Measurements from ENCODE around the gene DLGAP4.
"Not testable (repeated sequence)": the region's sequence is repeated elsewhere in the genome, so short reads cannot be mapped to it uniquely, and the experiment has no call there.

The DLGAP4 gene

DNA sequence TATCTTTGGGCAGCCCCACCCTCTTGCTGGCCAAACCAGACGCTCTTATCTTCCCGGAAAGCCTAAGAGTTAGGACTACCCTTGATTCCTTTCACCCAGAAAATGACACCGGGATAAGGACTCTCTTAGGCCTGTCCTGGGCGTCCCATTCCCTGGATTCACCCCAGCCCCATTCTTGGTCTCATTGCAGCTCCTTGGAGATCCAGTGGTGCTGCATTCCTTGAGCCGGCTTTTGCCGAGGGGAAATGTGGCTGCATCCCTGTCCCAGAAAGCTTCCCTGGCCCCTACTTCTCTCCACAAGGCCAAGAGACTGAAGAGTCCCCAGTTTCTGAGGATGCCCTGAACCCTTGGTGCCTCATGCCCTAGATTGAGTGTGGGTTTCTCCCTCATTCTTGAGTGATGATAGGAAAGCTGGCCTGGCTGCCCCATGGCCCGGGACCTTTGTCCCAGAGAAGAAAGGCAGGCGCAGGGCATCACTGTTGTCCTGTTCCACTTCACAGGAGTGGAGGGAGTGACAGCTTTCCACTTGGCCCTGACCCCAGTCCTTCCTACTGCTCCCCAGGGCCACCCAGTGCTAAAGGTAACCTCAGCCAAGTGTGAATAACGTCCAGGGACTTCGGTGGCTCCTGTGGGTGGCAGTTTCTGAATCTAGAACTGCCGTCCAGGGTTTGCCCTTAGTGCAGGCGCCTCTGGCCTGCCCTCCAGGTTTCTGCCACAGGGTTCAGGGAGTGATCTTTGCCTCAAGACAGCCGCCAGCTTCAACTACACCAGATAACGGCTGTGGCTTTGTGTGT, 192.4 kb downstream of the DLGAP4 start:
- DNase-seq (ENCODE audit: low read depth) = no peak

DNA sequence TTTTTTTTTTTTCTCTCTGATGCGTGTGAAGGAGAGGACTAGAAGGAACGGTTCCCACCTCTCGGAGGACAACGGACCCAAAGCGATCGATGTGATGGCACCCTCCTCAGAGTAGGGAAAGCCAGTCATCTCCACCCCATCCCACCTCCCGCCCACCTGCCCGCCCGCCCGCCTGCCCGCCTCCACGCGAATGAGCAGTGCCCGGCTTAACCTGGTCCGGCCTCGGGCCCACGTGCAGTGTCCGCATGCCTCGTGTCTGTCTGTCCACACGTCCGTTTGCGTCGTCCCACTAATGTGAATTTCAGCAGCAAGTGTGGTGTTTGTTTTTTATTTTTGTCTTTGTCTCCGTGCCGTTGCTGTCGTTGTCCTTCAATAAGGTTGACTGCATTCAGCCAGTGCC, 193.1 kb downstream of the DLGAP4 start:
- DNase-seq (ENCODE audit: low read depth) = no peak

DNA sequence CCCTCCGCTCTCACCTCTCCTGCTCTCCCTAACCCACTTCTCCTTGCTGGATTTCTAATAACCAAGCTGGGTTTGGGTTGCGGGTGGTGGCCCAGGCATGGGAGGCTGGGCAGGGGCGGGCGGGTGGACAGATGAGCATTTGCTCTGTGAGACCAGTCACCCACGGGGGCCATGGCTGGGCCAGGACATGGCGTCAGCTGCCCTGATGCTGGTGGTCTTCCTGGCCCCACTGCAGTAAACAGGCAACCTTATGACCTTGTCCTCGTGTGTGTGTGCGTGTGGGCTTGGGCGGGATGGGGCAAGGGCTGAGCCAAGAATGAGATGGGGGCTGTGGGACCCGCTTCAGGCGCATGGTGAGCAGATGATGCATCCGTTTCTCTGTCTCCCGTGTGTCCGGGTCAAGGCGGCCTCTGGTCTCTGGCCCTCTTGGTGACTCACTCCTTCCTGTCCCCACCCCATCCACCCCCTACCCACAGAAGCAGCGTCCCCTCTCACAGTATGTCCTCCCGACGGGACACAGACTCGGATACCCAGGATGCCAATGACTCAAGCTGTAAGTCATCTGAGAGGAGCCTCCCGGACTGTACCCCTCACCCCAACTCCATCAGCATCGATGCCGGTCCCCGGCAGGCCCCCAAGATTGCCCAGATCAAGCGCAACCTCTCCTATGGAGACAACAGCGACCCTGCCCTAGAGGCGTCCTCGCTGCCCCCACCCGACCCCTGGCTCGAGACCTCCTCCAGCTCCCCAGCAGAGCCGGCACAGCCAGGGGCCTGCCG, 193.8 kb downstream of the DLGAP4 start:
- no peak for DNase-seq (ENCODE audit: low read depth)

DNA sequence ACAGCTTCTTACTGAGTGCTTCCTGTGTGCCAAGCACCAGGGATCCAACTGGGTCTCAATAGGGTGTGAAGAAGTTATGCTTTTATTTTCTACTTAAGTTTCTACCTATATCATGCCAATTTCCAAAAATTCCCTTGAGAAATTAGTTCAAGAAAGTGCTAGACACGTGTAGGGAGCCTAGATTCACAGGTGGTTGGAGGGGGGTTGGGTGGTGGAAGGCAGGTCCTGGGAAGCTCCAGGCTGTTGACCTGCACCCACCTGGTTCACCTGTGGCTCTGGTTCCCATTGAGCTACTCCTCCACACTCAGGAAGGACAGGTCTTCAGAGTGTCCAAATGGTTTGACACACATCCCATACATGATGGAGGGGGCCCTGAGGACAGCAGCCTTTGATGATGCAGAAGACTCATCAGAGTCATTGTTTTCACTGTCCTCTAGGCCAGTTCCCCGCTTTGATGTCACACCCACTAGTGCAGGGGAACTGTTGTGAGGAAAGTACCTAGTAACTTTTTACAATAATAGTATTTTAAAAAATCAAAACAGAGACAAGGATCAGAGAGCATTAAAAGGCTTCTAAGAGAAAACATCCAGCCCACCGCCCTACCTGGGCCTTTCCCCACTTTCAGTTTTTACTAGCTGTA, 195.3 kb downstream of the DLGAP4 start:
- DNase-seq (ENCODE audit: low read depth) = no peak

DNA sequence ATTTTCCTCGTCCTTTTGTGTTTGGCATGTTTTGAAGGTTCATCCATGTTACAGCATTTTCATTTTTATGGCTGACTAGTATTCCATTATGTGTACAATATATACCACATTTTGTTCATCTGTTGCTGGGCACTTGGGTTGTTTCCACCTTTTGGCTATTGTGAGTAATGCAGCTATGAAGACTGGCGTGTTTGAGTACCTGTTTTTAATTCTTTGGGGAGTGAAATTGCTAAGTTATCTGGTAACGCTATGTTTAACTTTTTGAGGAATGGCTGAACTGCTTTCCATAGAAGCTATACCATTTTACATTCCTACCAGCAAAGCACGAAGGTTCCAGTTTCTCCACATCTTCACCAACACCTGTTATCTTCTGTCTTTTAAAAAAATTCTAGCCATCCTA, 198.2 kb downstream of the DLGAP4 start:
- no peak for DNase-seq (ENCODE audit: low read depth)

DNA sequence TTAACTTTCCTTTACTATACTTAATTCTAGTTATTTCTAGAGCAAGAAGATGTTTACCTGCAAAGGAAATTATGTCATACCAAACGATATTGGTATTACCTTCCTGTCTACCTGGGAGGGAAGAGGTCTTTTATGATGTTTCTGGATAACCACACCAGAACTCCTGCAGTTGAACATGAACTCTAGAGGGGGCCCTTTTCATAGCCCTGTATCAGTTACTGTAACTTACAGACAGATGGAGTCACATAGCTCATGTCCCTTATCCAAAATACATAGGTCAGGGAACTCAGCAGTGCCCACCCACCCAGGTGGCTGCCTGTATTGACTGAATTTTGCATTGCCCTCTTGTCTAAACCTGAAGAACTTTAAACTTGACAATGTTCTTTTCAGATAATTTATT, 200.1 kb downstream of the DLGAP4 start:
- no peak for DNase-seq (ENCODE audit: low read depth)

DNA sequence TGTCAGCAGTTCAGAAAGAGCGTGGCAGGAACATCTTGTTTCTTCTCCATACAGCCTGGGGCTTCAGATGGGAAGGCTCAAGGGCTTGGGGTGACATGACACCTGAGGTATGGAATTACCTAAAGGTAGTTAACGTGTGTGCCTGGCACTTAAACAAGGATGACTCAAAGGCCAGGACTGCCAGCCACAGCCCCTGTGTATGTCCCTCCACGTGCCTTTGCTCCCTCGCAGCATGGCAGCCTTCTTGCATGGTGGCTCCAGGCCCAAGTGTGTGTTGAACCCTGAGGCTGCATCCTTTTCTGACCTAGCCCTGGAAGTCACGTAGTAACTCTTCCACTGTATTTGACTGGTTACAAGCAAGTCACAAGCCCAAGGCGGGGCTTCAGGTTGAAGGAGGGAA, 201.6 kb downstream of the DLGAP4 start:
- DNase-seq (ENCODE audit: low read depth) = no peak

DNA sequence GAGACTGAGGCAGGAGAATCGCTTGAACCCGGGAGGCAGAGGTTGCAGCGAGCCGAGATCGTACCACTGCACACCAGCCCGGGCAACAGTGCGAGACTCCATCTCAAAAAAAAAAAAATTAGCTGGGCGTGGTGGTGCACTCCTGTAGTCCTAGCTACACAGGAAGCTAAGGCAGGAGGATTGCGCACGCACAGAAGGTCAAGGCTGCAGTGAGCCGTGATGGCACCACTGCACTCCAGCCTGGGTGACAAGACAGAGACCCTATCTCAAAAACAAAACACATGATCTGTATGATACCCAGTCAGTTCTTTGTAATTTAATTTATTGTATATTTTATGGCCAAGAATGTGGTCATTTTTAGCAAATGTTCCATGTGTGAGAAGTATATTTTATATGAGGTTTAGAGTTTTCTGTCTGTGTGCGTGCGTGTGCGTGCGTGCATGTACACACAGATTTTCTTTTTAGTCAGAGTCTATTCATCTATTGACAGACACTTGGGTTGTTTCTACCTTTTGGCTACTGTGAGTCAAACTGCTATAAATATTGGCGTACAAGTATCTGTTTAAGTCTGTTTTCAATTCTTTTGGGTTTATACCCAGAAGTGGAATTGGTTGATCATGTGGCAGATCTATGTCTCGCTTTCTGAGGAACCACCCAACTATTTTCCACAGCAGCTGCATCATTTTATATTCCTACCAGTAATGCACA, 213.0 kb downstream of the DLGAP4 start:
- no peak for DNase-seq (ENCODE audit: low read depth)

DNA sequence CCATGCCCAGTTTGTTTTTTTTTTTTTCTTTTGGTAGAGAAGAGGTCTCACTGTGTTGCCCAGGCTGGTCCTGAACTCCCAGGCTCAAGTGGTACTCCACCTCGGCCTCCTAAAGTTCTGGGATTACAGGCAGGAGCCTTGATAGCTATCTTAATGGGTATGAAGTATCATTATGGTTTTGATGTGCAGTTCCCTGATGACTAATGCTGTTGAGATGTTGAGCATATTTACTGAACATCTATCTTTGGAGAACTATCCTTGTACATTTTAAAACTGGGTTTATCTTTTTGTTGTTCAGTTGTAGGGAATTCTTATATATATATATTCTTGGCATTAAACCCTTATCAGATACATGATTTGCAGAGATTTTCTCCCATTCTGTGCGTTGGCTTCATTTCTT, 213.8 kb downstream of the DLGAP4 start:
- no peak for DNase-seq (ENCODE audit: low read depth)

DNA sequence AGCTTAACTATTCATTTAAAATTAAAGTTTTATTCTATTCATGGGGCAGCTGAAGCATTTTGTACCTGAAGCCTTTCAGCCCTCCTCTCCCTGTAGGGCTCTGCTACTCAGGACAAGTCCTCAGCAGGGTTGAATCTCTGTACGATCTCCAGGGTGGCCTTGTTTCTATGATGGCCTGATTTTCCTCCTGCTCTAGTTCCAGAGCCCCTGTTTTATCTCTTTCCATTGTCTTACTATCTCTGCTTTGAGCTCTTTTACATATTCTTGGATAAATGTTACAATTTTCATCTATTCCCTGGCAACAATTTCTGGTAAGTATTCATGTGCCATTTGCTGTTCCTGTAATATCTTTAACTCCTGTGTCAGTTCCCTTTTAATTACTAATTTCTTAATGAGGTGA, 215.4 kb downstream of the DLGAP4 start:
- DNase-seq (ENCODE audit: low read depth) = no peak

DNA sequence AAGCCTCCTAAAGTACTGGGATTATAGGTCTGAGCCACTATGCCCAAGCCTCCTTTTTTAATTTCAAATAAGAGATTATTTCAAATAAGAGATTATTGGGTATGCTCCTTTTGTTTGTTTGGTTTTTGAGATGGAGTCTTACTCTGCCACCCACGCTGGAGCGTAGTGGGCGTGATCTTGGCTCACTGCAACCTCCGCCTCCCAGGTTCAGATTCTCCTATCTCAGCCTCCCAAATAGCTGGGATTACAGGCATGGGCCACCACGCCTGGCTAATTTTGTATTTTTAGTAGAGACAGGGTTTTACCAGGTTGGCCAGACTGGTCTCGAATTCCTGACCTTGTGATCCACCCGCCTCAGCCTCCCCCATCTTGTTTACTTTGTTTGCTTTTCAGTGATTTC, 216.3 kb downstream of the DLGAP4 start:
- not testable (repeated sequence) for DNase-seq (ENCODE audit: low read depth)

DNA sequence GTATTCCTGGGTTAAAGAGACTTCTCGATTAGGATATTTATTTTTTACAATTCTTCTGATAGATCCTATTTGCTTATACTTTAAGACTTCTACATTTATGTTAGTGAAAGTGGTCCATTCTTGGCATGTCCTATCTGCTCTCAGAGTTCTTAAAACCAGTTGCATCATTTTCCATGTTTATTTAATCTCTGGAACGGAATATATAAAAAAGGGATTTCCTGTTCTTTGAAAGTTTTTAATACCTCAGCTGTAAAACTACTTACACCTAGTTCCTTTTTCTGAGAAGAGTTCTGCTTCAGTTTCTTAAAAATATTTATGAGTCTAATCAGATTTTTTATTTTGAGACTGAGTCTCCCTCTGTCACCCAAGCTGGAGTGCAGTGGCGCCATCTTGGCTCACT, 217.2 kb downstream of the DLGAP4 start:
- no peak for DNase-seq (ENCODE audit: low read depth)

DNA sequence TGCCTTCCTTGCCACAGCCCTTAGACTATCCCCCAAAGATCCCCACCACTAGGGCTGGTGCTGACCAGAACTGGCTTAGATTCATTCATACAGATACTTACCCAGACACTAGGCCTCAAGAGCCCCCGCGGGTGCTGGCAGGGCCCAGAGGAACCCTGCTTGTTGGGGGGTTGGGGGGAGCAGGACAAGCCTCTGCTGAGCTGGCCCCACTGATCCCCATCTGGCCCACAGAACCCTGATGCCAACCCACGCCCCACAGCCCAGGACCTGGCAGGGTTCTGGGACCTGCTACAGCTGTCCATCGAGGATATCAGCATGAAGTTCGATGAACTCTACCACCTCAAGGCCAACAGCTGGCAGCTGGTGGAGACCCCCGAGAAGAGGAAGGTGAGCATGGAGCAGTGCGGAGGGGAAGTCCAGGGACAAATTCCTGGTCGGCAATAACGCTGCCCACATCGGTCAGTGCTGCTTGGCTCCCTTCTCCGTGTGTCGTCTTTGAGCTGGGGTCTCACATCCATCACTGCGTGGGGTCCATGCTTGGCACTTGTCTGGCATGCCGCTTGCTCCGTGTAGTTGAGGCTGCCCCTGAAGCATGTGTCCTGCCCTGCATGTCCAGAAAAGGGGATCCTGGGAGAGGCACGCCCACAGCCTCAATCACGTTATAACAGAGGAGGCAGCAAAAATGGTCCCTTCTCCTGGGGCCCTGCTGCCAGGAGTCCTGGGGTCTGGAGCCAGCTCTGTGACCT, 219.7 kb downstream of the DLGAP4 start:
- DNase-seq (ENCODE audit: low read depth) = no peak

DNA sequence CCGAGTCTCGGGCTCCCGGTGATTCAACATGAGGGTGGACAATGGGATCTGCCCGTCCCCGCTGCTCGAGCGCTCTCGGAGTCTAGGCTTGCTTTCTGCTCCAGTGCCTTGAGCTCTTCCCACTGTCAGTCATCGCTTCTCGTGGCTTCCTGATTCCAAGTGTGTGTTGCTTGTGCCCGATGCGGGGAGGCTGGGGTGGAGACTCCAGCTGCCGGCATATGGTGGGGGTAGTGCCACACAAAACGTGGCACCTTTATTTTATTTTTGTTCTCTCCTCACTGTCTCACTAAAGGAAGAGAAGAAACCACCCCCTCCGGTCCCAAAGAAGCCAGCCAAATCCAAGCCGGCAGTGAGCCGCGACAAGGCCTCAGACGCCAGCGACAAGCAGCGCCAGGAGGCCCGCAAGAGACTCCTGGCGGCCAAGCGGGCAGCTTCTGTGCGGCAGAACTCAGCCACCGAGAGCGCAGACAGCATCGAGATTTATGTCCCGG, 220.4 kb downstream of the DLGAP4 start:
- DNase-seq (ENCODE audit: low read depth) = no peak

DNA sequence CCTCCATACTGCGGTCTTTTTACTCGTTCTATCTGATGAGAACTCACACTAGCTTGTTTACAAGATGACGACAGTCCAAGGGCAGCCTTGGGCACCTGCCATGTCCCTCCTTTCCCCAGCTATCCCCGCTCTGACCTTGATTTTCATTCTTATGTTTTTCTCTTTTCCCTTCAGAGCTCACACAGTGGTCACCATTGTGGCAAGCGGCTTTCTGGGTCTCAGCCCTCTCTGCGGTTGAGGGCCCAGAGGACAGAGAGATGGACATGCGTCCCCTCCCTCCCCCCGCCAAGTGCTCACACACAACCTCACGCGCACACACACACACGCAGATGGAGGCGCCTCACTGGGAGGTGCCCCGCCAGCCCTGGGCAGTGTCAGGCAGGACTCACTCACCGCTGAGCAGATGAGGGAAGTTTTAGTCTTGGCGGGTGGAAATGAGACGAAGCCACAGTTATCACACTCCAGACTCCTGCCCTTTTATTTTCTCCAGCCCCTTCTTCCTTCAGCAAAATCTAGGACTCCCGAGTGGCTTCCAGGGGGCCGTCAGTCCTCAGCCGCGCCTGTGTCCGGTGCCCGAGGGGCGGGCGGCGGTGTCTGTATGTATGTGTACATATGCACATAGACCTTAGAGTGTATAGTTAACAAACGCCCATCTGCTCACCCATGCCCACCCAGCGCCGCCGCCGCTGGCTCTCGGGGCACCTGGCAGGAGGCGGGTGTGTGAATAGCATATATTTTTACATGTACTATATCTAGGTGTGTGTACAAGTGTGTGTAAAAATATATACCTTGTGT, 221.4 kb downstream of the DLGAP4 start:
- DNase-seq (ENCODE audit: low read depth) = no peak

DNA sequence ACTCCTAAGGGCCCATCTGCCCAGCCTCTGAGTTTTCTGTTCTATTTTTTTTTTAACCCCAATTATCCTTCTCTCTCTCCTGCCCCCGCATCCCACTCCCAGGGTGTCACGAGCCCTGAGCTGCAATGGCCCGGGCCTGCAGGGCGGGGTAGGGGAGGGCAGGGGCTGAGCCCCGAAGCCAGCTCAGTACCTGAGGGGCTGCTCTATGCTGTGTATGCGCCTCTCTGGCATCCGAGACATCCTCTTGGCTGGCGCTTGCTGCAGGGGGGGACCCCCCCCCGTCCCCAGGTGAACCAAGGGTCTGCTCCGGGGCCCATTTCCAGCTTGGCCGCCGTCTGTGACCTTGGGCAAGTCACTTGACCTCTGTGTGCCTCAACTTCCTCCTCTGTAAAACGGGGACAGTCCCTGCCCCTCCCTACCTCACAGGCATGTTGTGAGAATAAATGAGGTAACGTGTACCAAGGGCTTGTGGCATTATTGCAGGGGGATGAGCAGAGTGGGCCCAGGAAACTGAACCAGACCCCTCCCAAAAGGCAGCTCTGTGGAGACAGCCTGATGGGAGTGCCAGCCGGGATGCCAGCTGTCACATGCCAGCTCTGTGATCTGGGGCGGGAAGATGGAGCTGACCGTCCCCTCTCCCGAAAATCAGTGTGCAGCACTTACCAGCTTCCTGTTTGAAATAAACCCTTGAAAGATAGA, 222.2 kb downstream of the DLGAP4 start:
- DNase-seq (ENCODE audit: low read depth) = no peak

DNA sequence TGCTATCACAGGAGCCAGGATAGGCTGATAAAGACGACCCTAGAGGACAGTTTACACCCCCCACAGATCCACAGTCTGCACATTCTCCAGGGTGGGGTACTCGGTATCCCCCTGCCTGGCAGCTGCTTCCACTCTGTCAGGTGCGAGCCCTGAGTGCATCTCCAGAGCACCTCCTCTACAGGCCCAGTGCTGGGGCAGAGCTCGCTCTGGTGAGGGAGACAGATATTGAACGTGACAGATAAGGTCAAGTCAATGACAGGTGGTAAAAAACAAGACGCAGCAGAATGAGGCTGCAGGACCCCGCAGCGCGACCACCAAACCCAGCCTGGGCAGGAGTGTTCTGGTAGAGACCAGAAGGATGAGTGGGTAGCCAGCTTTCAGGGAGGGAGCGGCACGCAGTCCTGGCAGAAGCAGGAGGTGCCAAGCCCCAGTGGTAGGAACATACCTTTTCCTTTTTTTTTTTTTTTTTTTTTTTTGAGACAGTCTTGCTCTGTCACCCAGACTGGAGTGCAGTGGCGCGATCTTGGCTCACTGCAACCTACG, 222.8 kb downstream of the DLGAP4 start:
- no peak for DNase-seq (ENCODE audit: low read depth)

DNA sequence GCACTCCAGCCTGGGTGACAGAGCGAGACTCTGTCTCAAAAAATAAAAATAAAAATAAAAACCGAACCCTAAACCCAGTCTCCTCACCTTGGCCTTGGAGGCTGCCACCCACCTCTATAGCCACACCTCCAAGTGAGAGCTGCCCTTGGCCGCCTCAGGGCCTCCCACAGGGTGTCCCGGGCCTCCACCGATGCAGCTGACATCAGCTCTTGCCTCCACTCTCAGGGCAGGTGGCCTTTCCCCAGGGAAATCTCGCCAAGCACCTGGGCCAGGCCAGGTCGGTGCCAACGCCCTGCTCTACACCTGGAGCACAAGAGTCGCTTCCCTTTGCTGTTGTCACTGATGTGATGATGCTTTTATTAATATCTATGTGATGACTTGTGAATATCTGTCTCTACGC, 226.2 kb downstream of the DLGAP4 start:
- DNase-seq (ENCODE audit: low read depth) = no peak

DNA sequence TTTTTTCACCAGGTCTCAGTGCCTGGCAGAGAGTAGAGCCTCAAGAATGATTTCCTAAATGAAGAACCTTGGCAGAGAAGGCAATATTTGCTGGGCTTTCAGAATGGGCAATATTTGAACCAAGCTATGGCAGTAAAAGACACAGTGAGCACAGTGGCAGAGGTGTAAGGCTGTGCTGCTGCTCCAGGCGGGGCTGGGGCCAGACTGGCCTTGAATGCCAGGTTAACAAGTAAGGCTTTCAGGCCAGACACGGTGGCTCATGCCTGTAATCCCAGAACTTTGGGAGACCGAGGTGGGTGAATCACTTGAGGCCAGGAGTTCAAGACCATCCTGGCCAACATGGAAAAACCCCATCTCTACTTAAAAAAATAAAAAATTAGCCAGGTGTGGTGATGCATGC, 226.7 kb downstream of the DLGAP4 start:
- DNase-seq (ENCODE audit: low read depth) = no peak
